HepG2 (cell line): ENCODE measurements around the gene TLN1. TPM values are rescaled to one million over a fixed set of nuclear protein-coding genes. Genes with fewer than 3 reads are reported as not detected.
A peak's percentile ranks its signal among the peaks of the same experiment; 100 is the strongest.

Source experiments
- AHR ChIP-seq: IDR thresholded peaks from 2 replicates; pipeline ENCODE4 v1.6.1; 2018; ENCODE audit warnings: missing genetic modification reagents, missing compliant biosample characterization
- BRD4 ChIP-seq: sonication (generic); formaldehyde crosslinking; IDR thresholded peaks from 2 replicates; pipeline ENCODE4 v1.4.0; 2020; ENCODE audit warnings: missing genetic modification reagents
- FOXM1 ChIP-seq: sonication (generic); formaldehyde crosslinking; IDR thresholded peaks from 2 replicates; pipeline ENCODE4 v1.5.0; 2020; ENCODE audit warnings: missing genetic modification reagents
- HNRNPLL ChIP-seq: fragments of 200-400 bp; formaldehyde crosslinking; IDR thresholded peaks from 2 replicates; pipeline ENCODE4 v1.6.1; 2017; ENCODE audit warnings: mild to moderate bottlenecking, low read depth, low read length; ENCODE audit not compliant: poor library complexity, severe bottlenecking
- KLF16 ChIP-seq, 2 experiments: sonication (generic) in 1 of 2; formaldehyde crosslinking in 1 of 2; IDR thresholded peaks; 2 replicates each; pipeline versions ENCODE4 v1.6.1 to v1.8.0; 2016 to 2023; ENCODE audit warnings: missing genetic modification reagents in 2 of 2, missing compliant biosample characterization in 1 of 2
- MAFF ChIP-seq: IDR thresholded peaks from 2 replicates; pipeline ENCODE4 v1.6.1; 2011; ENCODE audit warnings: low read depth, low read length, improper control_type of control experiment
- MED13 ChIP-seq: sonication (generic); formaldehyde crosslinking; IDR thresholded peaks from 2 replicates; pipeline ENCODE4 v1.5.0; 2020; ENCODE audit warnings: missing genetic modification reagents
- MEIS2 ChIP-seq: sonication (generic); formaldehyde crosslinking; IDR thresholded peaks from 2 replicates; pipeline ENCODE4 v1.9.0; 2021; ENCODE audit warnings: mild to moderate bottlenecking, missing genetic modification reagents
- MXI1 ChIP-seq: IDR thresholded peaks from 3 replicates; pipeline ENCODE4 v1.6.1; 2012; ENCODE audit warnings: low read depth, low read length, inconsistent platforms, borderline replicate concordance
- NCOA5 ChIP-seq: sonication (generic); formaldehyde crosslinking; IDR thresholded peaks from 2 replicates; pipeline ENCODE4 v1.4.0; 2020; ENCODE audit warnings: missing genetic modification reagents
- RBM22 ChIP-seq: fragments of 200-400 bp; formaldehyde crosslinking; optimal IDR thresholded peaks from 2 replicates; pipeline ENCODE3; 2017; ENCODE audit warnings: mild to moderate bottlenecking, low read length, moderate library complexity
- REPIN1 ChIP-seq: sonication (generic); formaldehyde crosslinking; IDR thresholded peaks from 2 replicates; pipeline ENCODE4 v1.8.0; 2022; ENCODE audit warnings: missing genetic modification reagents, low read depth, mild to moderate bottlenecking, borderline replicate concordance
- TAF1 ChIP-seq: sonication (generic); formaldehyde crosslinking; IDR thresholded peaks from 2 replicates; pipeline ENCODE4 v1.4.0; 2020; ENCODE audit warnings: missing genetic modification reagents
- ZBTB38 ChIP-seq: sonication (generic); formaldehyde crosslinking; IDR thresholded peaks from 2 replicates; pipeline ENCODE4 v1.5.1; 2020; ENCODE audit warnings: mild to moderate bottlenecking, missing genetic modification reagents
- ZNF430 ChIP-seq: sonication (generic); formaldehyde crosslinking; IDR thresholded peaks from 2 replicates; pipeline ENCODE4 v1.9.0; 2021; ENCODE audit warnings: mild to moderate bottlenecking, missing genetic modification reagents
- ZNF441 ChIP-seq: sonication (generic); formaldehyde crosslinking; IDR thresholded peaks from 2 replicates; pipeline ENCODE4 v1.7.0; 2021; ENCODE audit warnings: missing genetic modification reagents, borderline replicate concordance
- ZNF530 ChIP-seq: sonication (generic); formaldehyde crosslinking; IDR thresholded peaks from 2 replicates; pipeline ENCODE4 v1.5.0; 2020; ENCODE audit warnings: low read depth, mild to moderate bottlenecking, missing genetic modification reagents
- ZNF724P ChIP-seq: sonication (generic); formaldehyde crosslinking; IDR thresholded peaks from 2 replicates; pipeline ENCODE4 v1.8.0; 2022; ENCODE audit warnings: missing genetic modification reagents, borderline replicate concordance
- ZNF792 ChIP-seq: IDR thresholded peaks from 2 replicates; pipeline ENCODE4 v1.6.1; 2016
- polyA plus RNA-seq, 8 experiments: library from polyadenylated mRNA; depleted of rRNA in 3 of 8; stranded (reverse) in 7 of 8; unstranded in 1 of 8; fragments of >200 nt; fragmentation: Illumina TruSeq in 4 of 8; extraction: Trizol in 4 of 8; gene quantifications; 2 replicates each; pipeline versions ENCODE4 v1.2.1 to v1.2.3, GENCODE V29; 2011 to 2016; ENCODE audit warnings: low read depth in 4 of 8, missing spikeins in 1 of 8, mixed read lengths in 1 of 8; ENCODE audit not compliant: insufficient read depth in 1 of 8
- total RNA-seq, 5 experiments: library from RNA; depleted of rRNA; stranded (reverse); fragments of >200 nt; fragmentation: Illumina TruSeq; extraction: Trizol; gene quantifications; 2 replicates each; pipeline ENCODE4 v1.2.3, GENCODE V29; 2016; ENCODE audit warnings: low read depth in 1 of 5
- TF ChIP-seq, protein P1 (sequence below): sonication (generic); formaldehyde crosslinking; IDR thresholded peaks from 2 replicates; pipeline ENCODE4 v1.5.1; 2020; ENCODE audit warnings: missing genetic modification reagents, mild to moderate bottlenecking, borderline replicate concordance
- TF ChIP-seq, protein P2 (sequence below): IDR thresholded peaks from 2 replicates; pipeline ENCODE4 v1.6.1; 2012; ENCODE audit warnings: low read depth, low read length, improper control_type of control experiment
- TF ChIP-seq, protein P3 (sequence below): sonication (generic); formaldehyde crosslinking; IDR thresholded peaks from 2 replicates; pipeline ENCODE4 v1.5.0; 2020; ENCODE audit warnings: missing genetic modification reagents
- TF ChIP-seq, protein P4 (sequence below): sonication (generic); formaldehyde crosslinking; IDR thresholded peaks from 2 replicates; pipeline ENCODE4 v1.8.0; 2022; ENCODE audit warnings: mild to moderate bottlenecking, missing genetic modification reagents
- TF ChIP-seq, protein P5 (sequence below): IDR thresholded peaks from 2 replicates; pipeline ENCODE4 v1.6.1; 2016

TLN1 gene
- total and polyA plus RNA-seq, 2 of the 13 experiments (the other 11 are each of a cell fraction or from before 2014, with no cell fraction given): 35.2 to 51.8 TPM

DNA sequence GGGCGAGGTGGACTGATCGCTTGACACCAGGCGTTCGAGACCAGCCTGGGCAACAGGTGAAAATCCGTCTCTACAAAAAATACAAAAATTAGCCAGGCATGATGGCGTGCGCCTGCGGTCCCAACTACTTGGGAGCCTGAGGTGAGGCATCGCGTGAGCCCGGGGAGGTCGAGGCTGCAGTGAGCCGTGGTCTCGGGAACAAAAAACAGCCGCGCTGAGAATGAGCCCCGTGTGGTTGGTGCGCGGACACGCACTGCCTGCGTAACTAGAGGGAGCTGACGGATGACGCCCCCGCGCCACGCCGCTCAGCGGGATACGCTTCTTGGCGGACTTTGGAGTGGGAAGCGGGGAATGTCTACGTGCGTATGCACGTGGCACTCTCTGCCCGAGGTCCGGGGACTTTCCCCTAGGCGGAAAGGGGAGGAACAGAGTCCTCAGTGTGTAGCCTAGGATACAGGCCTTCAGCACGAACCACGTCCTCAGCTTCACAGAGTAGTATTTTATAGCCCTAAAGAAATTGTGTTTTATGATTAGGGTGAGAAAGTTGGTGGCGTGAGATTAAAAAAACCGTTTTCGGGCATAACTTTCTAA, 74.4 kb downstream of the TLN1 start, which contains the start of gene RMRP (continued):
- TF ChIP-seq, protein P1, sequence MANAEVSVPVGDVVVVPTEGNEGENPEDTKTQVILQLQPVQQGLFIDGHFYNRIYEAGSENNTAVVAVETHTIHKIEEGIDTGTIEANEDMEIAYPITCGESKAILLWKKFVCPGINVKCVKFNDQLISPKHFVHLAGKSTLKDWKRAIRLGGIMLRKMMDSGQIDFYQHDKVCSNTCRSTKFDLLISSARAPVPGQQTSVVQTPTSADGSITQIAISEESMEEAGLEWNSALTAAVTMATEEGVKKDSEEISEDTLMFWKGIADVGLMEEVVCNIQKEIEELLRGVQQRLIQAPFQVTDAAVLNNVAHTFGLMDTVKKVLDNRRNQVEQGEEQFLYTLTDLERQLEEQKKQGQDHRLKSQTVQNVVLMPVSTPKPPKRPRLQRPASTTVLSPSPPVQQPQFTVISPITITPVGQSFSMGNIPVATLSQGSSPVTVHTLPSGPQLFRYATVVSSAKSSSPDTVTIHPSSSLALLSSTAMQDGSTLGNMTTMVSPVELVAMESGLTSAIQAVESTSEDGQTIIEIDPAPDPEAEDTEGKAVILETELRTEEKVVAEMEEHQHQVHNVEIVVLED (CRISPR knock-in tag): peak; percentile 97
- TF ChIP-seq AHR (CRISPR knock-in tag): peak; percentile 94
- peak; percentile 97 for TF ChIP-seq ZNF792
- TF ChIP-seq NCOA5 (CRISPR knock-in tag): peak; percentile 92; the same call in 1 of the 2 replicates
- TF ChIP-seq BRD4: no peak; the same call in none of the 2 replicates
- TF ChIP-seq KLF16 (CRISPR knock-in tag; IDR thresholded peaks at IDR 0.05): peak in 1 of 2 experiments; percentile 98; a peak in 2 of 4 replicates
- TF ChIP-seq MXI1: peak; percentile 94; the same call in 2 of the 3 replicates
- TF ChIP-seq, protein P2, sequence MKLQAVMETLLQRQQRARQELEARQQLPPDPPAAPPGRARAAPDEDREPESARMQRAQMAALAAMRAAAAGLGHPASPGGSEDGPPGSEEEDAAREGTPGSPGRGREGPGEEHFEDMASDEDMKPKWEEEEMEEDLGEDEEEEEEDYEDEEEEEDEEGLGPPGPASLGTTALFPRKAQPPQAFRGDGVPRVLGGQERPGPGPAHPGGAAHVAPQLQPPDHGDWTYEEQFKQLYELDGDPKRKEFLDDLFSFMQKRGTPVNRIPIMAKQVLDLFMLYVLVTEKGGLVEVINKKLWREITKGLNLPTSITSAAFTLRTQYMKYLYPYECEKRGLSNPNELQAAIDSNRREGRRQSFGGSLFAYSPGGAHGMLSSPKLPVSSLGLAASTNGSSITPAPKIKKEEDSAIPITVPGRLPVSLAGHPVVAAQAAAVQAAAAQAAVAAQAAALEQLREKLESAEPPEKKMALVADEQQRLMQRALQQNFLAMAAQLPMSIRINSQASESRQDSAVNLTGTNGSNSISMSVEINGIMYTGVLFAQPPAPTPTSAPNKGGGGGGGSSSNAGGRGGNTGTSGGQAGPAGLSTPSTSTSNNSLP: no peak
- TF ChIP-seq TAF1 (CRISPR knock-in tag): peak; percentile 51
- TF ChIP-seq, protein P3, sequence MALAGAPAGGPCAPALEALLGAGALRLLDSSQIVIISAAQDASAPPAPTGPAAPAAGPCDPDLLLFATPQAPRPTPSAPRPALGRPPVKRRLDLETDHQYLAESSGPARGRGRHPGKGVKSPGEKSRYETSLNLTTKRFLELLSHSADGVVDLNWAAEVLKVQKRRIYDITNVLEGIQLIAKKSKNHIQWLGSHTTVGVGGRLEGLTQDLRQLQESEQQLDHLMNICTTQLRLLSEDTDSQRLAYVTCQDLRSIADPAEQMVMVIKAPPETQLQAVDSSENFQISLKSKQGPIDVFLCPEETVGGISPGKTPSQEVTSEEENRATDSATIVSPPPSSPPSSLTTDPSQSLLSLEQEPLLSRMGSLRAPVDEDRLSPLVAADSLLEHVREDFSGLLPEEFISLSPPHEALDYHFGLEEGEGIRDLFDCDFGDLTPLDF: peak; percentile 87
- TF ChIP-seq, protein P4, sequence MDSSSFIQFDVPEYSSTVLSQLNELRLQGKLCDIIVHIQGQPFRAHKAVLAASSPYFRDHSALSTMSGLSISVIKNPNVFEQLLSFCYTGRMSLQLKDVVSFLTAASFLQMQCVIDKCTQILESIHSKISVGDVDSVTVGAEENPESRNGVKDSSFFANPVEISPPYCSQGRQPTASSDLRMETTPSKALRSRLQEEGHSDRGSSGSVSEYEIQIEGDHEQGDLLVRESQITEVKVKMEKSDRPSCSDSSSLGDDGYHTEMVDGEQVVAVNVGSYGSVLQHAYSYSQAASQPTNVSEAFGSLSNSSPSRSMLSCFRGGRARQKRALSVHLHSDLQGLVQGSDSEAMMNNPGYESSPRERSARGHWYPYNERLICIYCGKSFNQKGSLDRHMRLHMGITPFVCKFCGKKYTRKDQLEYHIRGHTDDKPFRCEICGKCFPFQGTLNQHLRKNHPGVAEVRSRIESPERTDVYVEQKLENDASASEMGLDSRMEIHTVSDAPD (CRISPR knock-in tag): peak; percentile 63
- peak; percentile 93 for TF ChIP-seq ZBTB38 (CRISPR knock-in tag)
- TF ChIP-seq ZNF441: peak; percentile 63; the same call in 1 of the 2 replicates
- peak; percentile 94; the same call in 1 of the 2 replicates for TF ChIP-seq ZNF430 (CRISPR knock-in tag)
- TF ChIP-seq ZNF530 (CRISPR knock-in tag): no peak
- peak; percentile 92 for TF ChIP-seq ZNF724P (CRISPR knock-in tag)
- no peak for TF ChIP-seq MAFF
- TF ChIP-seq MEIS2 (CRISPR knock-in tag): peak; percentile 98
- TF ChIP-seq REPIN1 (CRISPR knock-in tag): peak; percentile 99
- TF ChIP-seq, protein P5, sequence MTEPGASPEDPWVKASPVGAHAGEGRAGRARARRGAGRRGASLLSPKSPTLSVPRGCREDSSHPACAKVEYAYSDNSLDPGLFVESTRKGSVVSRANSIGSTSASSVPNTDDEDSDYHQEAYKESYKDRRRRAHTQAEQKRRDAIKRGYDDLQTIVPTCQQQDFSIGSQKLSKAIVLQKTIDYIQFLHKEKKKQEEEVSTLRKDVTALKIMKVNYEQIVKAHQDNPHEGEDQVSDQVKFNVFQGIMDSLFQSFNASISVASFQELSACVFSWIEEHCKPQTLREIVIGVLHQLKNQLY: peak; percentile 96
- TF ChIP-seq FOXM1: peak; percentile 84; the same call in 1 of the 2 replicates
- peak; percentile 67; the same call in 1 of the 2 replicates for TF ChIP-seq MED13 (CRISPR knock-in tag)
- TF ChIP-seq RBM22: peak; percentile 66
- peak; percentile 98 for TF ChIP-seq HNRNPLL
